ENCODE results near the gene INKA2. TPM values are rescaled to one million over a fixed set of nuclear protein-coding genes. Genes with fewer than 3 reads are reported as not detected.

Gene INKA2
- total and polyA plus RNA-seq, 2 experiments from 2014 or later: 3.7 to 8.4 TPM

- TF ChIP-seq ETS1 (IDR thresholded peaks at IDR 0.05): no peak
- no peak for TF ChIP-seq EZH2phosphoT487 (IDR thresholded peaks at IDR 0.05; ENCODE audit: unreplicated experiment)
- TF ChIP-seq EZH2 (IDR thresholded peaks at IDR 0.05; ENCODE audit: low read depth, unreplicated experiment): no peak
- TF ChIP-seq CTCF (conservative IDR thresholded peaks at IDR 0.05; ENCODE audit: low read depth in 2 of 2): no peak
- TF ChIP-seq ZNF331 (CRISPR knock-in tag; IDR thresholded peaks at IDR 0.05; ENCODE audit: low read depth): no peak
- no peak for TF ChIP-seq ZNF462 (CRISPR knock-in tag; IDR thresholded peaks at IDR 0.05)
Measured at GRCh38 chr1:111756124-111756513, 16.9 kb upstream of the INKA2 start (continued).
